Lung (tissue), 12 donors: ENCODE data around the gene SMARCA4. TPM values are rescaled to one million over a fixed set of nuclear protein-coding genes. Genes with fewer than 3 reads are reported as not detected.

Experiments
- ATAC-seq: fragments of 200-7000 bp; cut with Tn5 transposase; one replicate; pipeline ENCODE4 v1.9.1; 2020; ENCODE audit warnings: moderate number of reproducible peaks; ENCODE audit not compliant: insufficient read depth, low FRiP score
- DNase-seq, 3 donors: peaks; one replicate each; pipeline ENCODE4 v3.0.0-alpha.2; 2013 to 2017
- H3K27ac ChIP-seq, 2 donors: one replicate each; pipeline ENCODE4 v1.5.1; 2013; ENCODE audit warnings: mild to moderate bottlenecking in 2 of 2, moderate library complexity in 2 of 2, control low read depth in 1 of 2, inconsistent platforms in 1 of 2, low read depth in 1 of 2, low read length in 1 of 2
- H3K27me3 ChIP-seq, 3 donors: one replicate each; pipeline ENCODE4 v1.5.1; 2013; ENCODE audit warnings: low read length in 2 of 3; ENCODE audit not compliant: control insufficient read depth in 3 of 3, insufficient read depth in 3 of 3
- H3K36me3 ChIP-seq, 4 donors: one replicate each; pipeline ENCODE4 v1.5.1; 2013; ENCODE audit warnings: low read length in 4 of 4, mild to moderate bottlenecking in 1 of 4, moderate library complexity in 1 of 4; ENCODE audit not compliant: control insufficient read depth in 4 of 4, insufficient read depth in 4 of 4
- H3K4me1 ChIP-seq, 5 donors: one replicate each; pipeline ENCODE4 v1.5.1; 2013; ENCODE audit warnings: low read length in 5 of 5, mild to moderate bottlenecking in 2 of 5, moderate library complexity in 1 of 5; ENCODE audit not compliant: control insufficient read depth in 5 of 5, insufficient read depth in 5 of 5
- H3K4me3 ChIP-seq: one replicate; pipeline ENCODE4 v1.5.1; 2013; ENCODE audit warnings: mild to moderate bottlenecking, control low read depth, moderate library complexity
- H3K9ac ChIP-seq, 2 donors: one replicate each; pipeline ENCODE4 v1.5.1; 2013; ENCODE audit warnings: low read length in 2 of 2, control low read depth in 1 of 2; ENCODE audit not compliant: insufficient read depth in 1 of 2
- H3K9me3 ChIP-seq, 4 donors: one replicate each; pipeline ENCODE4 v1.5.1; 2013; ENCODE audit warnings: low read length in 3 of 4, mild to moderate bottlenecking in 1 of 4, moderate library complexity in 1 of 4; ENCODE audit not compliant: control insufficient read depth in 4 of 4, insufficient read depth in 3 of 4
- CTCF ChIP-seq: IDR thresholded peaks from 2 replicates; pipeline ENCODE4 v1.5.1; 2012; ENCODE audit warnings: mild to moderate bottlenecking; ENCODE audit errors: control extremely low read depth, extremely low read depth
- WGBS, 2 donors: extraction: QIAGEN DNeasy Blood & Tissue Kit; methylation state at CpG; one replicate each; pipeline ENCODE4 v1.1.7; 2013; 5-methylcytosine and 5-hydroxymethylcytosine counted together
- polyA plus RNA-seq, 2 donors: library from polyadenylated mRNA; stranded (reverse); fragments of 200-250 nt; gene quantifications; one replicate each; pipeline ENCODE4 v1.2.1, GENCODE V29; 2013
- total RNA-seq, 2 donors: library from RNA; depleted of rRNA in 1 of 2; stranded (reverse); fragments of >200 nt in 1 of 2; gene quantifications; one replicate each; pipeline ENCODE4 v1.2.1, GENCODE V29; 2014 to 2021
- donor health status: control.
- donor health status: control.
- donor health status: Bipolar disorder and iron deficiency.
- donor health status: healthy.
- donor health status: DM: yes; HTN: yes; CAD: no.

The SMARCA4 gene
- total and polyA plus RNA-seq, 4 donors: 52.3 to 116 (median 91.1) TPM

GRCh38 chr19:10995926-10996600, 35.2 kb downstream of the SMARCA4 start:
- no peaks in the 10 kb centered on the region for H3K27me3 ChIP-seq
- H3K9me3 ChIP-seq: no peaks in the 10 kb centered on the region
- ATAC-seq (no peak), DNase-seq (no peak)
- H3K9ac ChIP-seq: no peak overlapping the region
- H3K36me3 ChIP-seq: peaks cover 26 to 49% (median 45%) of the 10 kb centered on the region in 4 donors
- no peak for TF ChIP-seq CTCF
- H3K27ac ChIP-seq: no peak overlapping the region
- 93 to 96% methylated on average over 29 of the region's 29 CpGs for WGBS, 2 donors
- H3K4me1 ChIP-seq: peaks cover 0 to 2% (median 0%) of the 10 kb centered on the region in 5 donors
- no peak overlapping the region for H3K4me3 ChIP-seq

- 44 to 64% methylated on average over 6 of the region's 6 CpGs for WGBS, 2 donors
- peaks cover 0 to 2% (median 0%) of the 10 kb centered on the region in 5 donors for H3K4me1 ChIP-seq
- H3K9me3 ChIP-seq: no peaks in the 10 kb centered on the region
- H3K4me3 ChIP-seq: no peak overlapping the region
- no peaks in the 10 kb centered on the region for H3K27me3 ChIP-seq
- no peak for DNase-seq
- TF ChIP-seq CTCF: no peak
- ATAC-seq: no peak
- peak overlapping the region in 1 of 2 donors; percentile 23 for H3K9ac ChIP-seq
- peaks cover 30 to 49% (median 45%) of the 10 kb centered on the region in 4 donors for H3K36me3 ChIP-seq
- H3K27ac ChIP-seq: no peak overlapping the region
Measured at GRCh38 chr19:10998045-10998533, 37.3 kb downstream of the SMARCA4 start.

GRCh38 chr19:10998666-10999065, 37.8 kb downstream of the SMARCA4 start:
- H3K9me3 ChIP-seq: no peaks in the 10 kb centered on the region
- no peaks in the 10 kb centered on the region for H3K27me3 ChIP-seq
- H3K27ac ChIP-seq: no peak overlapping the region
- no peak overlapping the region for H3K4me3 ChIP-seq
- H3K9ac ChIP-seq: no peak overlapping the region
- no peak for TF ChIP-seq CTCF
- no peak for DNase-seq
- 79 to 86% methylated on average over 7 of the region's 7 CpGs for WGBS, 2 donors
- H3K36me3 ChIP-seq: peaks cover 34 to 49% (median 46%) of the 10 kb centered on the region in 4 donors
- H3K4me1 ChIP-seq: peaks cover 0 to 2% (median 0%) of the 10 kb centered on the region in 5 donors
- ATAC-seq: no peak
